HUES6 (cell line): ENCODE results near the gene GATAD2A.

Experiments
- H3K27ac ChIP-seq: 2 replicates; pipeline ENCODE4 v1.7.0; 2013; ENCODE audit warnings: low read depth, mild to moderate bottlenecking, low read length, inconsistent platforms
- H3K27me3 ChIP-seq: 2 replicates; pipeline ENCODE4 v1.6.1; 2013; ENCODE audit warnings: low read length; ENCODE audit not compliant: control insufficient read depth, insufficient read depth
- H3K36me3 ChIP-seq: 2 replicates; pipeline ENCODE4 v1.6.1; 2013; ENCODE audit warnings: low read length; ENCODE audit not compliant: control insufficient read depth, insufficient read depth
- H3K4me1 ChIP-seq: 2 replicates; pipeline ENCODE4 v1.6.1; 2013; ENCODE audit warnings: low read length; ENCODE audit not compliant: control insufficient read depth, insufficient read depth
- H3K4me3 ChIP-seq: 2 replicates; pipeline ENCODE4 v1.5.1; 2013; ENCODE audit warnings: low read depth, low read length
- H3K9ac ChIP-seq: one replicate; pipeline ENCODE4 v1.6.1; 2013; ENCODE audit warnings: mild to moderate bottlenecking, low read length
- H3K9me3 ChIP-seq: 2 replicates; pipeline ENCODE4 v1.6.1; 2013; ENCODE audit warnings: low read depth, low read length; ENCODE audit not compliant: control insufficient read depth, insufficient read depth

Gene GATAD2A

DNA sequence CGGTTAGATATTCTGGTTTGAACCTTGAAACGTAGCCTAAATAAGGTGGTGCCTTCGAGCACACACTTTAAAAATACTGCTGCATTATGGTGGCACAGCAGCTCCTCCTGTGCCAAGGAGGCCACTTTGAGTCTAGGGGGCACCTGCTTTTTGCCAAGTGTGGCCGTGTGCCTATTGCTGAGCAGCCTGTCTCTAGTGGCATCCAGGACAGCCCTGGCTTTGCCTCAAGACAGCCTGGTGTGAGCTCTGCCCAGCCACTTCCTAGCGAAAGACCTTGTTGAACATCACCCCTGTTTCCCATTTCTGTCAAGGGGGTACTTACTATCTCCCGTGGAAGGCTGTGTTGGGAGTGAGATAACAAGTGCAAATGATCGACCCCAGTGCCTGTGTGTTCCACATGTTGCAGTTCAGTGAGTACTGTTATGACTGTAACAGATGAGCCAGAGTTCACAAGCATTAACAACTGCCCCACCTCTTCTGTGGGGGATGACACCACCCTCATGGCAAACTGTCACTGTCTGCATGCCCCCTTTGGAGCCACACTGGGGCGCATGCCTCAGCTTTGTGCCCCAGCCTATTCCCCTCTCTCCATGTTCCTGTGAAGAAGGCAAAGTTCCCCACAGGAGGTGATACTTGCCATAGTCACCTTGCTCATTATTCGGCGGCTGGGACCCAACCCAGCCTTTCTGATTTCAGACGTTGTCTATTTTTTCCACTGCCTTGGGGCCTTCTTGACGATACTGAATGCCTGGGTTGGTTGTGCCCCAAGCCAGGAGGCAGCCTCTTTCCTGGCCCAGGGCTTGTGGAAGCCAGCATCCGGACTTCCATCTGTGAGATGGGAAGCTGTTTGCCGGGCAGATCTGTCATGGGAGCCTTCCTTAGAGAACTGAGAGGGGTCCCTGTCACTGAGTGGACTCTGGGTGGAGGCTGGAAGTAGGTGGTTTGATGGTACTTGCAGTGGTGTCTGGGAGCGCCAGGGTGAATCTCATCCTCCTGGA lies 5.4 kb downstream of the GATAD2A start:
- H3K27me3 ChIP-seq, result no peaks in the 10 kb centered on the region
- H3K9ac ChIP-seq, result no peak overlapping the region
- H3K36me3 ChIP-seq, result peaks cover 6% of the 10 kb centered on the region
- peaks cover 39% of the 10 kb centered on the region for H3K4me1 ChIP-seq
- H3K9me3 ChIP-seq, result no peaks in the 10 kb centered on the region
- H3K4me3 ChIP-seq, result no peak overlapping the region
- no peak overlapping the region for H3K27ac ChIP-seq

DNA sequence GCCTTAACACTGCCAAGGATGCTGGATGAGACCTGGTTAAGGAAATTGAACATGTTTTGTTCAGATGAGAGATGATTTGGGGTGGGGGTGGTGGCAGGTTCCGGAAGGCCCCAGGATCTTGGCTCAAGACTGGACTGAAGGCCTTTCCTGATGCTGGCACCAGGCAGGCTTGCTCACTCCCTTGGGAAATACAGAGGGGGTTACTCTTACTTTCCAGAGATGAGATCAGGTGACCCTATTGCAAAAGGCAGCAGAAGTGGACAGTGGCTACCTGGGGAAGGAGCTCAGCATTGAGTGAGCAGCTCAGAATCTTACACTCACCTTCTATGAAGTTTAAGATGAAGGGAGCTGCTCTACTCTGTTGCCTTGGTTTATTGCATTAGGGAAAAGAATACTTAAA lies 10.8 kb downstream of the GATAD2A start:
- Histone ChIP-seq H3K27me3 (no peaks in the 10 kb centered on the region), H3K27ac (no peak overlapping the region), H3K4me1 (peaks cover 3% of the 10 kb centered on the region; the same call in 1 of the 2 replicates), H3K4me3 (no peak overlapping the region), H3K36me3 (no peaks in the 10 kb centered on the region), H3K9me3 (no peaks in the 10 kb centered on the region), H3K9ac (no peak overlapping the region)

DNA sequence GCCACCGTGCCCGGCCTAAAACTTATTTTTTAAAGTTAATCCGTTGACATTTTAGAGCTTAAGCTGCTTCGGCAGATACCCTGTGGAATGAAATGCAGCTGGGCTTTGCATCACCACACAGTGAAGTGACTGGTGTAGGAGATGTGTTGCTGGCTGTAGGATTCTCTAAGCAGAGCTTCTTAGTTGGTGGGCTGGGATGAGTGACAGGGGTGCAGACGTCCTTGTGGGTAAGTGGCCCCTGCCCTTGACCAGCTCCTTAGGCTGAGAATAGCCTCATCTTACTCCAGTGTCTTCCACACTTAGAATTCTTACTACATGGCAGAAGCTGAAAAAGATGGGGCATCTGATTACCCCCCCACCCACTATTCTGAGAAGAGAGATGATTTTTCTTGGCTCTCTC lies 11.6 kb downstream of the GATAD2A start:
- no peaks in the 10 kb centered on the region for H3K9me3 ChIP-seq
- H3K4me3 ChIP-seq, result no peak overlapping the region
- H3K9ac ChIP-seq, result no peak overlapping the region
- no peaks in the 10 kb centered on the region for H3K36me3 ChIP-seq
- H3K27me3 ChIP-seq, result no peaks in the 10 kb centered on the region
- no peak overlapping the region for H3K27ac ChIP-seq
- H3K4me1 ChIP-seq, result peaks cover 3% of the 10 kb centered on the region; the same call in 1 of the 2 replicates

DNA sequence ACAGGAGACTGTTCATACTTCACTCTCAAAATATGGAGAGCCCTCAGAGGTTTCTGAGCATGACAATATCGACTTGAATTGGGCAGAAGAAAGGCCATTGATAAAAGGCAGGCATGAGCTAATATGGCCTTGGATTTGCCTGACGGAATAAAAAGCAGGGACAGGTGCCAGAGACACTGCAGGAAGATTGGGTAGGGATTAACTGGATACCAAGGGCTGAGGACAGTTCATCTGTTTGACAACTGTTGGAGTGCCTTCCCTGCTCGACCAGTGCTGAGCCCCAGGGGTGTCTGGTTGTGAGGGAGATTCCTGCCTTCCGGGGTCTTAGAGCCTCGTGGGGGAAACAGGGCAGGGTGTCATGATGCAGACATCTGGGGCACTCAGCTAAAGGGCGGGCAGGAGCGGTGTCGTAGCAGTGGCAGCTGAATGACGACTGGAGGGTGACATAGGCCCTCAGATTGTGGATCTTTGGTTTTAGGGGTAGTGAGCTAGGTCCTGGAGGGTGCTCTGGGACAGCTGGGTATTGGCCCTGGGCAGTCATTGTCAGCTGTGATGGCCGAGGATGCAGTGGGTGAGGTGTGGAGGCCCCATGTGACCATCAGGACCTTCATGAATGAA lies 12.3 kb downstream of the GATAD2A start:
- Histone ChIP-seq H3K9me3 (no peaks in the 10 kb centered on the region), H3K4me3 (no peak overlapping the region), H3K27ac (no peak overlapping the region), H3K27me3 (no peaks in the 10 kb centered on the region), H3K4me1 (peaks cover 3% of the 10 kb centered on the region; the same call in 1 of the 2 replicates), H3K9ac (no peak overlapping the region), H3K36me3 (no peaks in the 10 kb centered on the region; the same call in 1 of the 2 replicates)

DNA sequence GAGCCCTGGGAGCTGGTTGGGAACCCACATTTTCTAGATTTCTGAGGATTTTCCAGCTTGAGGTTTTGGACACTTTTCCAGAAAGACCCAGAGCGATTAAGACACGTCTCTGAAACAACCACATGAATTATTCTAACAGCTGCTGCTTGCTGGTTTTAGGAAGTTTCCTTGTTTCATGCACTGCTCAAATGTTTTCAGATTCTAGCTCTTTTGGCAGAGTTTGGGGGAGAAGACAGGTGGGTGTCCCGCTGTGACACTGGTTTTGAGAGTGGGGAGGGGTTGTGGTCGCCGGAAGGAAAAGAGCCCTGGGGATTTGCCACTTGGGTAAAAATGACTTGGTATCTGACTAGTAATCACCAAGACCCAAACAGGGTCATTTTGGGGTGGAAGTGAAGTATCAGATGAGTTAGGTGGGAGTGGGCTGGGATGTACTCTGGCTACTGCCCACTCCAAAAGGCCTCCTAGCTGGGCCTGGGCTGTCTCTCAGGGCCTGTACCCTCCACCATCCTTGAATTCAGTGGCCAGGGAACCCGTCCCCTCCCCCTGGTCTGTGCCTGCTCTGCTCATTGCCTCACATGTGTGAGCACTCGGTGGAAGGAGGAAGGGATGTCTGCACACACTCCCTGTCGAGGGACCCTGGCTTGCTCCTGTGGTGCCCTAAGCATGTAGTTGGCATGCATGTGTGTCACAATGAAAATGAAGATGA lies 13.2 kb downstream of the GATAD2A start:
- no peaks in the 10 kb centered on the region for H3K27me3 ChIP-seq
- no peak overlapping the region for H3K4me3 ChIP-seq
- no peak overlapping the region for H3K27ac ChIP-seq
- no peaks in the 10 kb centered on the region for H3K9me3 ChIP-seq
- peaks cover 3% of the 10 kb centered on the region; the same call in 1 of the 2 replicates for H3K4me1 ChIP-seq
- H3K9ac ChIP-seq, result no peak overlapping the region
- no peaks in the 10 kb centered on the region; the same call in 1 of the 2 replicates for H3K36me3 ChIP-seq

DNA sequence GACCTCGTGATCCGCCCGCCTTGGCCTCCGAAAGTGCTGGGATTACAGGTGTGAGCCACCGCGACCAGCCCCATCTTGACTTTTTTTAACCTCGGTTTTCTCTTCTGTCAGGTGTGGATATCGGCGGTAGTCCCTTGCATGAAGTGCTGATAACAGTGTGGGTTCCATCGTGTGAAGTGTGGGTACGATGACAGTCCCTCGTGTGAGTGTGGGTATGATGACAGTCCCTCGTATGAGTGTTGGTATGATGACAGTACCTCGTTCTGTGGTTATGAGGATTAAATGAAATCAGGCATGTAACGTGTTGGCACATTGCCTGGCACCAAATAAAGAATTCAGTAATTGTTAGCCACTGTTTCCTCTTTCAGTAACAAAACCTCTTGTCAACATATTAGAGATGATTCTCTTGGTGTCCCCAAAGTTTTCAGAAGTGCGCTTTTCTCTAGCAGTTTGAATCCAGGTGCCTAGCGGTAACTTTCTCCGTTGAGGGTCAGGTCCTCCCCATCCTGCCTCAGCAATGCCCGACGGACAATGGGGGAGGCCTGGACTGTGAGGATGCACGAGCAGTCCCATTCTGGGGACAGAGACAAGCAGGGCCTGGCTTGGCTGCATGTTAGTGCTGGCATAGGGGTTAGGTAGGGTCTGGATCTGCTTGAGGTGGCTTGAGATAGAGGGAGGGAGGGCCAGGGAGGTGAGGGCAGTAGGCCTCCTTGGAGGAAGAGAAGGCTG lies 15.3 kb downstream of the GATAD2A start:
- Histone ChIP-seq H3K36me3 (no peaks in the 10 kb centered on the region; the same call in 1 of the 2 replicates), H3K9me3 (no peaks in the 10 kb centered on the region), H3K4me3 (no peak overlapping the region), H3K27ac (no peak overlapping the region), H3K4me1 (peaks cover 3% of the 10 kb centered on the region; the same call in 1 of the 2 replicates), H3K27me3 (no peaks in the 10 kb centered on the region), H3K9ac (no peak overlapping the region)

DNA sequence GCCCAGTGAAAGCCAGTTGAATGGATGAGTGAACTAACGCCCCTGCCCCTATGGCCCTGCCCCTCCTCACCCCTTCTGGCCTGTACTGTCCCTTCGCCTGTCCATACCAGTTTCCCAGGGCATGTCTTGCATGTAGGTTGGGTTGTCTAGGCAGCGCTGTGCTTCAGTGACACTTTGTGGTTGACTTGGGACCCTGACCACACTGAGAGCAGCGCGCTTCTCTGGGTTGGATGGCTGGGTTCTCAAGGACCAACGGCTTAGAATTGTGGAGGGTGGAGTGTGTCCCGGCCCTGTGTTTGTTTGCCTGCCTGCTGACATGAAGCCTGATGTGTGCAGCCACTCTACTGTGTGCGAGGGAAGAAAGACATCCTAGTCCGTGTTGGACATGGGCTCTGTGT lies 15.8 kb downstream of the GATAD2A start:
- no peaks in the 10 kb centered on the region for H3K9me3 ChIP-seq
- H3K36me3 ChIP-seq, result no peaks in the 10 kb centered on the region; the same call in 1 of the 2 replicates
- H3K27me3 ChIP-seq, result no peaks in the 10 kb centered on the region
- no peak overlapping the region for H3K4me3 ChIP-seq
- no peak overlapping the region for H3K9ac ChIP-seq
- no peak overlapping the region for H3K27ac ChIP-seq
- peaks cover 6% of the 10 kb centered on the region; the same call in 1 of the 2 replicates for H3K4me1 ChIP-seq

DNA sequence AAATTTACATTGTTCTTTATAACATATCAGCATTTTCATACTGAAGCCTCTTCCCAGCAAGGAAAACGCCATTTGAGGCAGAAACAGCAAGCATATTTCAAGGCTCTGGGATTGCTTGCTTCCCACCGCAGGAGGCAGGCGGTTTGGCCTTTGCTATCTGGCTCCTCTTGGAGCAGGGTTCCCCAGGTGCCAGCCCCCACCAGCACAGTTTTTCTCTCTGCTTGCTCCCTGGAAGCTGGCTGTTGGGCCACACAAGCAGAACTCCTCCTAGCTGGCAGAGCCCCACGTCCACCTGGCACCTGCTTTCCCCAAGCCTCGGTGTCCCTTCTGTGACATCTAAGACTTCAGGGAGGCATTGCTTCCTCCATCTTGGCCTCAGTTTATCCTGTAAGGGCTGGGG lies 16.7 kb downstream of the GATAD2A start:
- Histone ChIP-seq H3K27ac (no peak overlapping the region), H3K9ac (no peak overlapping the region), H3K36me3 (no peaks in the 10 kb centered on the region; the same call in 1 of the 2 replicates), H3K4me1 (peaks cover 12% of the 10 kb centered on the region), H3K4me3 (no peak overlapping the region), H3K9me3 (no peaks in the 10 kb centered on the region), H3K27me3 (no peaks in the 10 kb centered on the region)

DNA sequence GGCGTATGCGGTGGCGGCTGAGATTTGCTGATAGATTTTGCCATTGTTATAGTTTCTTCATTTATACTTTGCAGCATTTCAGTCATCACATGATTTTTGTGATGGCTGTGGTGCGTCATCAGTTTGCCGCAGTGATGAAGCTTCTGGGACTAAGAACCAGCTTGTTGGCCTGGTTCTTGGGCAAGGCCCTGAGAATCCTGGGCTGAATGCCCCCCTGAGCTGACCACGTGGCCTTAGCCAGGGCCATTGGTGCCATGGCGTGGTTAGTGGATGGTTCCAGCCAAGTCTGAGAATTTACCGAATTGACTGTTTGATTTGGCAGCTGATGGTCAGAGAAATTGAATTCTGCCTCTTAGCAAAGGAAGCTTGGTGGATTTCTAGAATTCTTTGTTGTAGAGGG lies 17.8 kb downstream of the GATAD2A start:
- Histone ChIP-seq H3K9ac (no peak overlapping the region), H3K4me1 (peaks cover 12% of the 10 kb centered on the region), H3K4me3 (no peak overlapping the region), H3K9me3 (no peaks in the 10 kb centered on the region), H3K27ac (no peak overlapping the region), H3K36me3 (peaks cover 1% of the 10 kb centered on the region; the same call in 1 of the 2 replicates), H3K27me3 (no peaks in the 10 kb centered on the region)

DNA sequence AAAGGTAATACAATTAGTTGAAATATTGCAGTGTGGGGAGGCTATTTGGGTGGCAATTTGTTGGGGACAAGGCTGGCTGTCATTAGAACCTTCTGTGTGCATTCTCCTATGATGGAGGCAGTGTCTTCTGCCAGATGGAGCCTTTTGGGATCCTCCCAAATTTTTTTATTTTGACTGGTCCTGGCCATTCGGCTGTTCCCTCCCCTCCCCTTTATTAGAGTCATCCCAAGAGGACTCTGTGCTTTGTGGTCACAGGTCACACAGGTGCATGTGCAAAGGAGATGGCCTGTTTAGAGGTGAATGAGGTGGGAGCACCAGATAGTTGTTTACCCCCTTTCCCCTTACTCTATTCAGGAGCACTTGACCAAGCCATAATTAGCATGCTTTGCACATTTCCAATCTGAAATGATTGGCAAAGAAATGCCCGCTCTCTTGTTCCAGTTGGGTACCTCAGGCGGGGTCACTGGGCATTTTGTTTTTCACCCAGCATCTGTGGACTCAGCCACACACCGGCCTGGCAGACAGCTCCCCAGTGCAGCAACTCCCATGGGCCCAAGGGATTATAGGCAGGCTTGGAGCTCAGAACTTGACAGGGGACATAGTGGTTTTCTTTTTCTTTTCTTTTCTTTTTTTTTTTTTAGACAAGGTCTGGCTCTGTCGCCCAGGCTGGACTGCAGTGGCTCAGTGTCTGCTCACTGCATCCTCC lies 19.8 kb downstream of the GATAD2A start:
- no peaks in the 10 kb centered on the region for H3K27me3 ChIP-seq
- H3K36me3 ChIP-seq, result peaks cover 11% of the 10 kb centered on the region; the same call in 1 of the 2 replicates
- H3K27ac ChIP-seq, result no peak overlapping the region
- no peaks in the 10 kb centered on the region for H3K9me3 ChIP-seq
- H3K4me1 ChIP-seq, result peaks cover 10% of the 10 kb centered on the region
- H3K4me3 ChIP-seq, result no peak overlapping the region
- no peak overlapping the region for H3K9ac ChIP-seq
